ENCODE data around the gene TMEM87B.

- TF ChIP-seq CTCF (conservative IDR thresholded peaks at IDR 0.05) (no peak), EZH2 (IDR thresholded peaks at IDR 0.05; ENCODE audit: low read depth) (no peak)
These were observed 100.5 kb downstream of the TMEM87B start for GRCh38 chr2:112155331-112156151.

Measured in PC-9 (cell line).